HepG2 (cell line): Measurements from ENCODE around the gene NUDT22. TPM values are rescaled to one million over a fixed set of nuclear protein-coding genes. Genes with fewer than 3 reads are reported as not detected.
A peak's percentile ranks its signal among the peaks of the same experiment; 100 is the strongest.

ENCODE experiments used
- BCL6 ChIP-seq: IDR thresholded peaks from 2 replicates; pipeline ENCODE4 v1.6.1; 2016; ENCODE audit warnings: missing genetic modification reagents, missing compliant biosample characterization
- GABPB1 ChIP-seq: IDR thresholded peaks from 2 replicates; pipeline ENCODE4 v1.6.1; 2016; ENCODE audit warnings: mild to moderate bottlenecking, missing genetic modification reagents, moderate library complexity, missing compliant biosample characterization
- GATA4 ChIP-seq: sonication (generic); IDR thresholded peaks from 2 replicates; pipeline ENCODE4 v1.6.1; 2016; ENCODE audit warnings: antibody characterized with exemption, low read depth, borderline replicate concordance
- HHEX ChIP-seq: IDR thresholded peaks from 2 replicates; pipeline ENCODE4 v1.6.1; 2016; ENCODE audit warnings: control low read depth
- PHF8 ChIP-seq: sonication (generic); formaldehyde crosslinking; IDR thresholded peaks from 2 replicates; pipeline ENCODE4 v1.5.0; 2020; ENCODE audit warnings: missing genetic modification reagents
- SATB2 ChIP-seq: sonication (generic); formaldehyde crosslinking; IDR thresholded peaks from 2 replicates; pipeline ENCODE4 v1.5.0; 2020; ENCODE audit warnings: missing genetic modification reagents
- SMARCE1 ChIP-seq: fragments of 450-650 bp; IDR thresholded peaks from 2 replicates; pipeline ENCODE4 v1.6.1; 2017; ENCODE audit warnings: borderline replicate concordance
- SNAPC2 ChIP-seq: sonication (generic); formaldehyde crosslinking; IDR thresholded peaks from 2 replicates; pipeline ENCODE4 v1.8.1; 2022; ENCODE audit warnings: mild to moderate bottlenecking, missing genetic modification reagents
- TEAD3 ChIP-seq: optimal IDR thresholded peaks from 2 replicates; pipeline ENCODE3; 2016; ENCODE audit warnings: borderline replicate concordance
- TOPORS ChIP-seq: sonication (generic); formaldehyde crosslinking; IDR thresholded peaks from 2 replicates; pipeline ENCODE4 v1.8.0; 2023; ENCODE audit warnings: mild to moderate bottlenecking, missing genetic modification reagents
- ZKSCAN8 ChIP-seq: IDR thresholded peaks from 2 replicates; pipeline ENCODE4 v1.6.1; 2016; ENCODE audit warnings: borderline replicate concordance, missing genetic modification reagents, missing compliant biosample characterization
- ZNF160 ChIP-seq: sonication (generic); formaldehyde crosslinking; IDR thresholded peaks from 2 replicates; pipeline ENCODE4 v1.8.0; 2022; ENCODE audit warnings: mild to moderate bottlenecking, inconsistent platforms, missing genetic modification reagents
- ZNF251 ChIP-seq: sonication (generic); formaldehyde crosslinking; IDR thresholded peaks from 2 replicates; pipeline ENCODE4 v1.9.0; 2021; ENCODE audit warnings: mild to moderate bottlenecking, missing genetic modification reagents
- ZNF558 ChIP-seq: sonication (generic); formaldehyde crosslinking; IDR thresholded peaks from 2 replicates; pipeline ENCODE4 v1.9.0; 2022; ENCODE audit warnings: mild to moderate bottlenecking, missing genetic modification reagents, borderline replicate concordance
- ZNF749 ChIP-seq: sonication (generic); formaldehyde crosslinking; IDR thresholded peaks from 2 replicates; pipeline ENCODE4 v1.8.0; 2022; ENCODE audit warnings: mild to moderate bottlenecking, missing genetic modification reagents, moderate library complexity, borderline replicate concordance
- ZZZ3 ChIP-seq: sonication (generic); formaldehyde crosslinking; IDR thresholded peaks from 2 replicates; pipeline ENCODE4 v1.4.0; 2020; ENCODE audit warnings: missing genetic modification reagents, mild to moderate bottlenecking, borderline replicate concordance
- polyA plus RNA-seq, 8 experiments: library from polyadenylated mRNA; depleted of rRNA in 3 of 8; stranded (reverse) in 7 of 8; unstranded in 1 of 8; fragments of >200 nt; fragmentation: Illumina TruSeq in 4 of 8; extraction: Trizol in 4 of 8; gene quantifications; 2 replicates each; pipeline versions ENCODE4 v1.2.1 to v1.2.3, GENCODE V29; 2011 to 2016; ENCODE audit warnings: low read depth in 4 of 8, missing spikeins in 1 of 8, mixed read lengths in 1 of 8; ENCODE audit not compliant: insufficient read depth in 1 of 8
- total RNA-seq, 5 experiments: library from RNA; depleted of rRNA; stranded (reverse); fragments of >200 nt; fragmentation: Illumina TruSeq; extraction: Trizol; gene quantifications; 2 replicates each; pipeline ENCODE4 v1.2.3, GENCODE V29; 2016; ENCODE audit warnings: low read depth in 1 of 5
- TF ChIP-seq, protein P1 (sequence below): sonication (generic); formaldehyde crosslinking; IDR thresholded peaks from 2 replicates; pipeline ENCODE4 v1.5.0; 2020; ENCODE audit warnings: missing genetic modification reagents
- TF ChIP-seq, protein P2 (sequence below): sonication (generic); formaldehyde crosslinking; IDR thresholded peaks from 2 replicates; pipeline ENCODE4 v1.8.0; 2022; ENCODE audit warnings: mild to moderate bottlenecking, missing genetic modification reagents, moderate library complexity
- TF ChIP-seq, protein P3 (sequence below): sonication (generic); formaldehyde crosslinking; IDR thresholded peaks from 2 replicates; pipeline ENCODE4 v1.4.0; 2020; ENCODE audit warnings: mild to moderate bottlenecking, missing genetic modification reagents
- TF ChIP-seq, protein P4 (sequence below): sonication (generic); formaldehyde crosslinking; IDR thresholded peaks from 2 replicates; pipeline ENCODE4 v1.8.1; 2023; ENCODE audit warnings: mild to moderate bottlenecking, inconsistent platforms, moderate library complexity, missing genetic modification reagents, borderline replicate concordance
- TF ChIP-seq, protein P5 (sequence below): IDR thresholded peaks from 2 replicates; pipeline ENCODE4 v1.6.1; 2016; ENCODE audit warnings: low read depth, missing genetic modification reagents, missing compliant biosample characterization

NUDT22 gene
- total and polyA plus RNA-seq, 2 of the 13 experiments (the other 11 are each of a cell fraction or from before 2014, with no cell fraction given): 33.5 to 39.8 TPM

DNA sequence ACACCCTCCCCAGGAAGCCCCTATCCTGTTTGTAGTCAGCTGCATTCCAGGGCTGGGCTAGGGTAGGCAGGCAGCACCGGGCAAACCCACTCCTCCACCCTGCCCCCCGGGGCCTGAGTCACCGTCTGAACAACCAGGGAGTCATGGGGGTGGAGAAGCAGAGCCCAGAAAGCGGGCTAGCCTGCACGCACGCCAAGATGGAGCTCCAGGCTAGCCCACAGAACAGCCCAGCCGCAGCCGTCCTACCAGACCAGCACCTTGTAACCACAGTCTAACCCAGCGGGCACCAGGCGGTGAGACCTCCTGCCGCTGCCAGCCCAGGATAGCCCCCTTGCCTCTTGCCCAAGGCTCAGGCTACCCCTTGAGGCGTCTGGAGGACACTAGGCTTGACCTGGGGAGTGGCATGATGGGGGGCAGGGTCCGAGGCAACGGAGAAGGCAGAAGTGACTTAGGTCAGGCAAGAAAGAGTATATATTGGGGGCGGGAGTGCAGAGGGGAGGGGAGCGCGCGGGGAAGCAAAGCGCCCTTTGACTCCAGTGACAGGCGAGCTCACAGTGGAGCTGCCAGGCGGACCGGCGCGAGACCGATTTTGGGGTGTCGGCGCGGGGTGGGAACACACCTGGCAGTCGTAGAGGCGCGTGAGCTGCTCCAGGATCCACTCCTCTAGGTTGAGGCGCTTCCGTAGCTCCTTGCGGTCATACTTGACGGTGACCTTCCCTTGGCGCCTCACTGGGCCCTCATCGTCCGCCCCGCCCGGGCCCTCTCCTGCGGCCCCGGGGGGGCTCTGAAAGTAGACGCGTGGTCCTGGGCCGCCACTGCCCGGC lies 19.9 kb downstream of the NUDT22 start (continued):
- TF ChIP-seq, protein P1, sequence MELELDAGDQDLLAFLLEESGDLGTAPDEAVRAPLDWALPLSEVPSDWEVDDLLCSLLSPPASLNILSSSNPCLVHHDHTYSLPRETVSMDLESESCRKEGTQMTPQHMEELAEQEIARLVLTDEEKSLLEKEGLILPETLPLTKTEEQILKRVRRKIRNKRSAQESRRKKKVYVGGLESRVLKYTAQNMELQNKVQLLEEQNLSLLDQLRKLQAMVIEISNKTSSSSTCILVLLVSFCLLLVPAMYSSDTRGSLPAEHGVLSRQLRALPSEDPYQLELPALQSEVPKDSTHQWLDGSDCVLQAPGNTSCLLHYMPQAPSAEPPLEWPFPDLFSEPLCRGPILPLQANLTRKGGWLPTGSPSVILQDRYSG: no peak
- TF ChIP-seq BCL6 (CRISPR knock-in tag): no peak
- TF ChIP-seq, protein P2, sequence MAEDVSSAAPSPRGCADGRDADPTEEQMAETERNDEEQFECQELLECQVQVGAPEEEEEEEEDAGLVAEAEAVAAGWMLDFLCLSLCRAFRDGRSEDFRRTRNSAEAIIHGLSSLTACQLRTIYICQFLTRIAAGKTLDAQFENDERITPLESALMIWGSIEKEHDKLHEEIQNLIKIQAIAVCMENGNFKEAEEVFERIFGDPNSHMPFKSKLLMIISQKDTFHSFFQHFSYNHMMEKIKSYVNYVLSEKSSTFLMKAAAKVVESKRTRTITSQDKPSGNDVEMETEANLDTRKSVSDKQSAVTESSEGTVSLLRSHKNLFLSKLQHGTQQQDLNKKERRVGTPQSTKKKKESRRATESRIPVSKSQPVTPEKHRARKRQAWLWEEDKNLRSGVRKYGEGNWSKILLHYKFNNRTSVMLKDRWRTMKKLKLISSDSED (CRISPR knock-in tag): no peak
- TF ChIP-seq ZNF251: no peak
- TF ChIP-seq GATA4: no peak
- TF ChIP-seq ZNF558 (CRISPR knock-in tag): no peak; the same call in 1 of the 2 replicates
- no peak for TF ChIP-seq TOPORS (CRISPR knock-in tag)
- TF ChIP-seq SNAPC2 (CRISPR knock-in tag): no peak
- no peak for TF ChIP-seq ZNF160 (CRISPR knock-in tag)
- no peak for TF ChIP-seq HHEX
- no peak for TF ChIP-seq SATB2 (CRISPR knock-in tag)
- no peak for TF ChIP-seq ZZZ3 (CRISPR knock-in tag)
- no peak for TF ChIP-seq ZNF749 (CRISPR knock-in tag)
- TF ChIP-seq, protein P3, sequence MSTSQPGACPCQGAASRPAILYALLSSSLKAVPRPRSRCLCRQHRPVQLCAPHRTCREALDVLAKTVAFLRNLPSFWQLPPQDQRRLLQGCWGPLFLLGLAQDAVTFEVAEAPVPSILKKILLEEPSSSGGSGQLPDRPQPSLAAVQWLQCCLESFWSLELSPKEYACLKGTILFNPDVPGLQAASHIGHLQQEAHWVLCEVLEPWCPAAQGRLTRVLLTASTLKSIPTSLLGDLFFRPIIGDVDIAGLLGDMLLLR (CRISPR knock-in tag): no peak
- no peak for TF ChIP-seq ZKSCAN8 (CRISPR knock-in tag)
- no peak; the same call in 1 of the 2 replicates for TF ChIP-seq GABPB1 (CRISPR knock-in tag)
- TF ChIP-seq, protein P4, sequence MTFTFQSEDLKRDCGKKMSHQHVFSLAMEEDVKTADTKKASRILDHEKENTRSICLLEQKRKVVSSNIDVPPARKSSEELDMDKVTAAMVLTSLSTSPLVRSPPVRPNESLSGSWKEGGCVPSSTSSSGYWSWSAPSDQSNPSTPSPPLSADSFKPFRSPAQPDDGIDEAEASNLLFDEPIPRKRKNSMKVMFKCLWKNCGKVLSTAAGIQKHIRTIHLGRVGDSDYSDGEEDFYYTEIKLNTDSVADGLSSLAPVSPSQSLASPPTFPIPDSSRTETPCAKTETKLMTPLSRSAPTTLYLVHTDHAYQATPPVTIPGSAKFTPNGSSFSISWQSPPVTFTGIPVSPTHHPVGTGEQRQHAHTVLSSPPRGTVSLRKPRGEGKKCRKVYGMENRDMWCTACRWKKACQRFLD (CRISPR knock-in tag): no peak; the same call in 1 of the 2 replicates
- peak; percentile 39 for TF ChIP-seq TEAD3 (CRISPR knock-in tag)
- no peak for TF ChIP-seq PHF8
- TF ChIP-seq, protein P5, sequence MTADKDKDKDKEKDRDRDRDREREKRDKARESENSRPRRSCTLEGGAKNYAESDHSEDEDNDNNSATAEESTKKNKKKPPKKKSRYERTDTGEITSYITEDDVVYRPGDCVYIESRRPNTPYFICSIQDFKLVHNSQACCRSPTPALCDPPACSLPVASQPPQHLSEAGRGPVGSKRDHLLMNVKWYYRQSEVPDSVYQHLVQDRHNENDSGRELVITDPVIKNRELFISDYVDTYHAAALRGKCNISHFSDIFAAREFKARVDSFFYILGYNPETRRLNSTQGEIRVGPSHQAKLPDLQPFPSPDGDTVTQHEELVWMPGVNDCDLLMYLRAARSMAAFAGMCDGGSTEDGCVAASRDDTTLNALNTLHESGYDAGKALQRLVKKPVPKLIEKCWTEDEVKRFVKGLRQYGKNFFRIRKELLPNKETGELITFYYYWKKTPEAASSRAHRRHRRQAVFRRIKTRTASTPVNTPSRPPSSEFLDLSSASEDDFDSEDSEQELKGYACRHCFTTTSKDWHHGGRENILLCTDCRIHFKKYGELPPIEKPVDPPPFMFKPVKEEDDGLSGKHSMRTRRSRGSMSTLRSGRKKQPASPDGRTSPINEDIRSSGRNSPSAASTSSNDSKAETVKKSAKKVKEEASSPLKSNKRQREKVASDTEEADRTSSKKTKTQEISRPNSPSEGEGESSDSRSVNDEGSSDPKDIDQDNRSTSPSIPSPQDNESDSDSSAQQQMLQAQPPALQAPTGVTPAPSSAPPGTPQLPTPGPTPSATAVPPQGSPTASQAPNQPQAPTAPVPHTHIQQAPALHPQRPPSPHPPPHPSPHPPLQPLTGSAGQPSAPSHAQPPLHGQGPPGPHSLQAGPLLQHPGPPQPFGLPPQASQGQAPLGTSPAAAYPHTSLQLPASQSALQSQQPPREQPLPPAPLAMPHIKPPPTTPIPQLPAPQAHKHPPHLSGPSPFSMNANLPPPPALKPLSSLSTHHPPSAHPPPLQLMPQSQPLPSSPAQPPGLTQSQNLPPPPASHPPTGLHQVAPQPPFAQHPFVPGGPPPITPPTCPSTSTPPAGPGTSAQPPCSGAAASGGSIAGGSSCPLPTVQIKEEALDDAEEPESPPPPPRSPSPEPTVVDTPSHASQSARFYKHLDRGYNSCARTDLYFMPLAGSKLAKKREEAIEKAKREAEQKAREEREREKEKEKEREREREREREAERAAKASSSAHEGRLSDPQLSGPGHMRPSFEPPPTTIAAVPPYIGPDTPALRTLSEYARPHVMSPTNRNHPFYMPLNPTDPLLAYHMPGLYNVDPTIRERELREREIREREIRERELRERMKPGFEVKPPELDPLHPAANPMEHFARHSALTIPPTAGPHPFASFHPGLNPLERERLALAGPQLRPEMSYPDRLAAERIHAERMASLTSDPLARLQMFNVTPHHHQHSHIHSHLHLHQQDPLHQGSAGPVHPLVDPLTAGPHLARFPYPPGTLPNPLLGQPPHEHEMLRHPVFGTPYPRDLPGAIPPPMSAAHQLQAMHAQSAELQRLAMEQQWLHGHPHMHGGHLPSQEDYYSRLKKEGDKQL (CRISPR knock-in tag): no peak
- no peak for TF ChIP-seq SMARCE1
